Kasumi-1 (cell line): Measurements from ENCODE around the gene SHANK2.

Experiments used
- DNase-seq, 2 experiments: peaks; one replicate each; lab custom pipeline; 2025; lab: John Stamatoyannopoulos, UW

Gene SHANK2

DNA sequence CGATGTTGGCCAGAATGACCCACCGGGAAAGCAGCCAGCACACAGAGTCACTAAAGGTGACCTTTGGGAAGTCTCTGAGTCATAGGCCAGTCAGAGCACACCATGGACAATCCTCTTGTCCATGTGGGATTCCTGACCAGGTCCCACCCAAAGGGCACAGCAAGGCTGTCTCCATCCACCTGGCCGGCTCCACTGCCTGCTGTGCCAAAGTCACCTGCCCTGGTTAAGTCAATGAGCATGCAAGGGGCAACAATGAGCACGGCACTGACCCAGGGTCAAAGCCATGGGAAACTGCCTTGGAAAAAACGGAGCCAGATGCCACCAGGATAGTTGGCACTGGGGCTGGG, 49.8 kb downstream of the SHANK2 start:
- no peak for DNase-seq
